ENCODE data around the gene CASS4. TPM values are rescaled to one million over a fixed set of nuclear protein-coding genes. Genes with fewer than 3 reads are reported as not detected.

The CASS4 gene
- total RNA-seq, 1 experiment from 2014 or later = not detected

DNA sequence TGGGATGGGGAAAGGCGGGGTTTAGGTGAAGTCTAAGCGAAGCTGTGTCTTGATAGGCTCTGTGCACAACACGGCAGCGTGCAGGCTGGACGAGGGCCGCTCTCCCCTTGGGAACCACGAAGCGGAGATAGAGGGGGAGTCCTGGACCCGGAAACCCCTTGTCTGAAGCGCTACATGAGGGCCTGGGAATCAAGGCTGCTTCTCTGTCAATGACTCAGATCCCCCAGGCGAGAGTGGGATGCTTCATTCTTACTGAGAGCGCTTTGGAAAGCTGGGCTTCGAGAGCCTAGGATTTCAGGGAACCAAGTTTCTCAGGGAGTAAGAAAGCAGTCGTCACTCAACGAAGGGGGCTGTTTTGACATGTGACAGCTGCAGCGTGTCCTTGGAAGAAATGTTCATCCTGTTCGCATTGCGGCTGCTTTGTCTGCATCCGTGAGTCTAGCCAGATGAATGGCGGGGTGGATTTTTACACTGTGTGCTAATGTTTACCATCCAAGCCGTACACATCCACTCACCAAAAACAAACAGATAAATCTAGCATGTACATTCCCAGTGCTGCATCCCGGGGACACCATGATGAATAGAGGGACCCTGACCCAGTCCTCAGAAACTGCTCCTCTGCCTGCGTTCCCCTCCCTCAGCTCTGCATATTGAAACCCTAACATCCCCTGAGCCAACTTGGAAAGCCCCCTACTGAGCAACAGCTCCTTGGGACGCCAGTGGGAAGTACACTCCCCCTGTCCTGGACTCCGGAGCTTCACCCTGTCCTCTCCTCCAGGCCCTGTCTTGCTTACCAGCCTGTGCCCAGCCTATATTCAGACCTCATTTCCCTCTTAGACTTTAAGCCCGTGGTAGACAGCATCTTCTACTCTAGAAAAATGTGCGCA lies 31.8 kb downstream of the CASS4 start:
- Mint-ChIP-seq H3K36me3 (ENCODE audit: insufficient read depth, unreplicated experiment) (no peaks in the 10 kb centered on the region), H3K9me3 (ENCODE audit: unreplicated experiment) (no peaks in the 10 kb centered on the region), H3K27me3 (ENCODE audit: insufficient read depth, unreplicated experiment) (no peaks in the 10 kb centered on the region), H3K4me1 (ENCODE audit: insufficient read depth, unreplicated experiment) (no peaks in the 10 kb centered on the region), H3K4me3 (ENCODE audit: unreplicated experiment) (no peak overlapping the region), H3K27ac (ENCODE audit: low read depth, unreplicated experiment) (peak overlapping the region; percentile 16)
- no TSS peak for BruUV-seq (replicated peaks)
- intact Hi-C loops (cut with micrococcal nuclease) = no loop called here
- no peak for DNase-seq (ENCODE audit: unreplicated experiment)
- TF ChIP-seq CTCF (IDR thresholded peaks at IDR 0.05; ENCODE audit: unreplicated experiment) = no peak
- ChIA-PET CTCF (interaction anchor here (0.6 kb wide), 1 partner anchor 46 kb away, joined by 6 read pairs; no protein-coding TSS in a partner anchor), POLR2A (no interaction called here)

GRCh38 chr20:56445130-56445529 lies 33.1 kb downstream of the CASS4 start:
- no peaks in the 10 kb centered on the region for H3K36me3 Mint-ChIP-seq (ENCODE audit: insufficient read depth, unreplicated experiment)
- DNase-seq (ENCODE audit: unreplicated experiment) = no peak
- H3K27ac Mint-ChIP-seq (ENCODE audit: low read depth, unreplicated experiment) = no peak overlapping the region
- CTCF ChIA-PET = interaction anchor here (0.7 to 0.9 kb wide), 2 partner anchors 13 to 80 kb away, joined by 3 to 6 read pairs; no protein-coding TSS in a partner anchor
- no peak for TF ChIP-seq CTCF (IDR thresholded peaks at IDR 0.05; ENCODE audit: unreplicated experiment)
- POLR2A ChIA-PET = no interaction called here
- no peak overlapping the region for H3K4me3 Mint-ChIP-seq (ENCODE audit: unreplicated experiment)
- H3K27me3 Mint-ChIP-seq (ENCODE audit: insufficient read depth, unreplicated experiment) = peaks cover 3% of the 10 kb centered on the region
- no TSS peak for BruUV-seq (replicated peaks)
- no peaks in the 10 kb centered on the region for H3K9me3 Mint-ChIP-seq (ENCODE audit: unreplicated experiment)
- intact Hi-C loops (cut with micrococcal nuclease) = no loop called here
- no peaks in the 10 kb centered on the region for H3K4me1 Mint-ChIP-seq (ENCODE audit: insufficient read depth, unreplicated experiment)

GRCh38 chr20:56445540-56445939 lies 33.5 kb downstream of the CASS4 start:
- BruUV-seq (replicated peaks) = no TSS peak
- intact Hi-C loops (cut with micrococcal nuclease) = no loop called here
- POLR2A ChIA-PET = no interaction called here
- Mint-ChIP-seq H3K9me3 (ENCODE audit: unreplicated experiment) (no peaks in the 10 kb centered on the region), H3K36me3 (ENCODE audit: insufficient read depth, unreplicated experiment) (no peaks in the 10 kb centered on the region), H3K4me3 (ENCODE audit: unreplicated experiment) (no peak overlapping the region), H3K27me3 (ENCODE audit: insufficient read depth, unreplicated experiment) (peaks cover 7% of the 10 kb centered on the region), H3K27ac (ENCODE audit: low read depth, unreplicated experiment) (no peak overlapping the region), H3K4me1 (ENCODE audit: insufficient read depth, unreplicated experiment) (no peaks in the 10 kb centered on the region)
- DNase-seq (ENCODE audit: unreplicated experiment) = no peak
- CTCF ChIA-PET = no interaction called here
- no peak for TF ChIP-seq CTCF (IDR thresholded peaks at IDR 0.05; ENCODE audit: unreplicated experiment)

- intact Hi-C loops (cut with micrococcal nuclease) = no loop called here
- no TSS peak for BruUV-seq (replicated peaks)
- Mint-ChIP-seq H3K4me3 (ENCODE audit: unreplicated experiment) (no peak overlapping the region), H3K9me3 (ENCODE audit: unreplicated experiment) (no peaks in the 10 kb centered on the region), H3K36me3 (ENCODE audit: insufficient read depth, unreplicated experiment) (no peaks in the 10 kb centered on the region), H3K27ac (ENCODE audit: low read depth, unreplicated experiment) (no peak overlapping the region), H3K27me3 (ENCODE audit: insufficient read depth, unreplicated experiment) (peaks cover 23% of the 10 kb centered on the region), H3K4me1 (ENCODE audit: insufficient read depth, unreplicated experiment) (no peaks in the 10 kb centered on the region)
- ChIA-PET CTCF (interaction anchor here (0.7 to 1.3 kb wide), 3 partner anchors 49 to 199 kb away, joined by 3 to 4 read pairs (median 3); partner anchors contain the start of gene MC3R), POLR2A (no interaction called here)
- no peak for DNase-seq (ENCODE audit: unreplicated experiment)
- TF ChIP-seq CTCF (IDR thresholded peaks at IDR 0.05; ENCODE audit: unreplicated experiment) = no peak
Measured at GRCh38 chr20:56447227-56447626, 35.2 kb downstream of the CASS4 start.

Data from MCF 10A (cell line).